ENCODE measurements around the gene JUN.

The JUN gene

GRCh38 chr1:58762806-58763205 is 21.0 kb downstream of the JUN start:
- DNase-seq (ENCODE audit: low spot score): no peak

- peak; percentile 84 for DNase-seq (ENCODE audit: low spot score)
Measured at GRCh38 chr1:58755468-58755872, 28.4 kb downstream of the JUN start.

- DNase-seq (ENCODE audit: low spot score): no peak
Measured at GRCh38 chr1:58754683-58755467, 29.0 kb downstream of the JUN start.

GRCh38 chr1:58754073-58754613 is 29.7 kb downstream of the JUN start:
- DNase-seq (ENCODE audit: low spot score): no peak

GRCh38 chr1:58753431-58753866 is 30.4 kb downstream of the JUN start:
- DNase-seq (ENCODE audit: low spot score): no peak

- DNase-seq (ENCODE audit: low spot score): no peak
Measured at GRCh38 chr1:58749646-58750045, 34.2 kb downstream of the JUN start.

GRCh38 chr1:58748666-58749065 is 35.2 kb downstream of the JUN start:
- DNase-seq (ENCODE audit: low spot score): no peak

- DNase-seq (ENCODE audit: low spot score): no peak
Measured at GRCh38 chr1:58746757-58747156, 37.1 kb downstream of the JUN start.

- no peak for DNase-seq (ENCODE audit: low spot score)
Measured at GRCh38 chr1:58746182-58746581, 37.7 kb downstream of the JUN start.

- DNase-seq (ENCODE audit: low spot score): peak; percentile 17
Measured at GRCh38 chr1:58745666-58746065, 38.2 kb downstream of the JUN start.

GRCh38 chr1:58745117-58745516 is 38.7 kb downstream of the JUN start:
- no peak for DNase-seq (ENCODE audit: low spot score)

GRCh38 chr1:58741678-58742553 is 41.9 kb downstream of the JUN start:
- no peak for DNase-seq (ENCODE audit: low spot score)

- DNase-seq (ENCODE audit: low spot score): peak; percentile 54
Measured at GRCh38 chr1:58739856-58740466, 43.9 kb downstream of the JUN start.

GRCh38 chr1:58738876-58739275 is 45.0 kb downstream of the JUN start:
- no peak for DNase-seq (ENCODE audit: low spot score)

- no peak for DNase-seq (ENCODE audit: low spot score)
Measured at GRCh38 chr1:58735586-58735985, 48.3 kb downstream of the JUN start.

GRCh38 chr1:58734630-58735029 is 49.2 kb downstream of the JUN start:
- no peak for DNase-seq (ENCODE audit: low spot score)

GRCh38 chr1:58732087-58732775 is 51.6 kb downstream of the JUN start:
- DNase-seq (ENCODE audit: low spot score): no peak
